Stimulated activated memory B cell treated with anti-CD40 and anti-IgM and Interleukin-4, amounts not matched to agents 10 μg/mL and 1 μg/mL and 100 μg/mL, for 72 hours (primary cell): ENCODE results near the gene PNMA6E.
"Not testable (repeated sequence)": the region's sequence is repeated elsewhere in the genome, so short reads cannot be mapped to it uniquely, and the experiment has no call there.

Experiments
- ATAC-seq: fragments of 150-1000 bp; cut with Tn5 transposase; 2 replicates; pipeline ENCODE4 v1.10.0; 2021
- H3K27ac Mint-ChIP-seq: one replicate; pipeline ENCODE4 v1.8.0; 2022; ENCODE audit warnings: mild to moderate bottlenecking, mixed read lengths
- H3K27me3 Mint-ChIP-seq: one replicate; pipeline ENCODE4 v1.8.0; 2022; ENCODE audit warnings: mixed read lengths
- H3K36me3 Mint-ChIP-seq: one replicate; pipeline ENCODE4 v1.8.0; 2022; ENCODE audit warnings: mixed read lengths
- H3K4me1 Mint-ChIP-seq: one replicate; pipeline ENCODE4 v1.8.0; 2022; ENCODE audit warnings: mixed read lengths
- H3K4me3 Mint-ChIP-seq: one replicate; pipeline ENCODE4 v1.8.0; 2022; ENCODE audit warnings: mild to moderate bottlenecking, moderate library complexity, mixed read lengths
- H3K9me3 Mint-ChIP-seq: one replicate; pipeline ENCODE4 v1.8.0; 2022; ENCODE audit warnings: mixed read lengths

PNMA6E gene

DNA sequence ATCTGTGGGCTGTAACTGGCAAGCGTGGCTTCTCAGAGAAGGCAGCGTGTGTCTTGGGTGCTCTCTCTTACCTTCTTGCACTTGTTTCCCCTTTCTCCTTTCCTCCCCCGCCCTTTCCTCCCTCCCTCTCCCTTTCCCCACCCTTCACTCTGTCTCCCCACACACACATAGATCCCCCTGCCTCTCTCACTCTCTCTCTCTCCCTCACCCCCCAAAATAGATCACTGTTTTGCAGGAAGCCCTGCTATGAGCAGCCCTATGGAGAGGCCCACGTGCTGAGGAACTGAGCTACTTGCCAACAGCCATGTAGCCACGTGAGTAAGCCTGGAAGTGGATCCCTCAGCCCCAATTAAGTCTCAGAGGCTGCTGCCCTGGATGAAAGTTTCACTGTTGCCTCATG lies 4.3 kb upstream of the PNMA6E start:
- no peak overlapping the region for H3K4me3 Mint-ChIP-seq
- no peak overlapping the region for H3K27ac Mint-ChIP-seq
- no peaks in the 10 kb centered on the region for H3K4me1 Mint-ChIP-seq
- H3K27me3 Mint-ChIP-seq = no peaks in the 10 kb centered on the region
- H3K36me3 Mint-ChIP-seq = no peaks in the 10 kb centered on the region
- H3K9me3 Mint-ChIP-seq = no peaks in the 10 kb centered on the region
- ATAC-seq = no peak

DNA sequence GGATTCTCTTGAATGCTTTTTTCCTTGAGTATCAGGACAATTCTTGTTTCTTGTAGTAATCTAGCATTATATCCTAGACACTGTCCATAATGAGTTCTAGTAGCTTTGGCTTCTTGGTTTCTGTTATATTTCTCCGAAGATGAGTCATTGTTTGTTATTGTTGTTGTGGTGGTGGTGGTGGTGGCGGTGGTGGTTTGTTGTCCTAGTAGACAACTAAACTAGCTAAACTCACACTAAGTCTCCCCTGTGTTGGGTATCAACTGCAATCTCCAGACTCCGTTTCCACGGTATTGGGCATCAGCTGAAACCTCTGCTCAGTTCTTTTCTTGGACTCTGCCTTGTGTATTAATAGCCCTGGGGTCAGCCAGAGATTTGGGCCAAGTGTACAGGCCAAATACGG lies 3.2 kb upstream of the PNMA6E start:
- H3K9me3 Mint-ChIP-seq, H3K4me1 Mint-ChIP-seq, H3K27ac Mint-ChIP-seq, H3K4me3 Mint-ChIP-seq, ATAC-seq, H3K36me3 Mint-ChIP-seq, H3K27me3 Mint-ChIP-seq: not testable (repeated sequence)

DNA sequence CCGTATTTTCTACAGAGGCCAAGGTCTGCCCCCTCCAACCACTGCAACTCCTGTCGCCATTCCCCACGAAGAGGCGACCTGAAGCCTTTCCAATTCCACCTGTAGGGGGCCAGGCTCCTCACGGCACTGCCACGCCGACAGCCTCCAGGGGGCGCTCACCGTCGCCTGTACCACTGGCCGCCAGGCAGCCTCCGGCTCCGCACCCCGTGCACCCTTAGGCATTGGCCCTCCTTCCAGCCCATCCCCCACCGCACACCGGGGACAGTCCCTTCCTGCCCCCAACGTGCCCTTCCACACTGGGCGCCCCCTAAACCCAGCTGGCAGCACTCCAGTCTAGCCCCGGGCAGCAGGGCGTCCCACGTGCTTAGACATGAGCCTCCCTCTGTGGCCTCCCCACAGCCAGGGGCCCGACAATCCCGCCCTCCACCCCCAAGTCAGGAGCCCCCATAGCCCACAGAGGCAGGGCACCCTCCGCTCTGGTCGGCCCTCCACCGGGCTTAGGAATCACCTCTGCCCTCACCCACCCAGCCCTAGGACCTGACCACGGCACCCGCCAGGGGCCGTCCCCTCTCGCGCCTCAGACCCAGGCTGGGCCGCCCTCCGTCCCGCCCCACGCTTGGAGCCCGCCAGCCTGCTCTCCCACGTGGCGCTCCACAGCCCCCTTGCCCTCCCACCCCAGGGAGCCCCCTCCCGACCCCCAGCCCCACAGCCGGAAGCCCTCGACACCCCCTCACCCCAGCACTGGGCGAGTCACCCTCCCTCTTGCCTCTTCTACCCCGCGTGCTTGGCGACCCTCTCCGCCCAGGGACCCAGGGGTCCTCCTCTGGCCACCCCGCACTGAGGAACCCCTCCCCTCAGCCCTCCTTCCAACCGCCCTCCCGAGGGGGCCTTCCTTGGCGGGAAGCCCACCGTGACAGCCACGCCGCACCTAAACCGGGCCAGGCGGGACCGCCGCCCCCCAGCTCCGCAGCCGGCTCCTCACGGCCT lies 711 bp downstream of the PNMA6E start:
- Mint-ChIP-seq H3K27me3 (no peaks in the 10 kb centered on the region), H3K4me3 (peak overlapping the region; percentile 7), H3K9me3 (no peaks in the 10 kb centered on the region), H3K4me1 (no peaks in the 10 kb centered on the region), H3K27ac (no peak overlapping the region), H3K36me3 (no peaks in the 10 kb centered on the region)
- peak; percentile 57 for ATAC-seq

DNA sequence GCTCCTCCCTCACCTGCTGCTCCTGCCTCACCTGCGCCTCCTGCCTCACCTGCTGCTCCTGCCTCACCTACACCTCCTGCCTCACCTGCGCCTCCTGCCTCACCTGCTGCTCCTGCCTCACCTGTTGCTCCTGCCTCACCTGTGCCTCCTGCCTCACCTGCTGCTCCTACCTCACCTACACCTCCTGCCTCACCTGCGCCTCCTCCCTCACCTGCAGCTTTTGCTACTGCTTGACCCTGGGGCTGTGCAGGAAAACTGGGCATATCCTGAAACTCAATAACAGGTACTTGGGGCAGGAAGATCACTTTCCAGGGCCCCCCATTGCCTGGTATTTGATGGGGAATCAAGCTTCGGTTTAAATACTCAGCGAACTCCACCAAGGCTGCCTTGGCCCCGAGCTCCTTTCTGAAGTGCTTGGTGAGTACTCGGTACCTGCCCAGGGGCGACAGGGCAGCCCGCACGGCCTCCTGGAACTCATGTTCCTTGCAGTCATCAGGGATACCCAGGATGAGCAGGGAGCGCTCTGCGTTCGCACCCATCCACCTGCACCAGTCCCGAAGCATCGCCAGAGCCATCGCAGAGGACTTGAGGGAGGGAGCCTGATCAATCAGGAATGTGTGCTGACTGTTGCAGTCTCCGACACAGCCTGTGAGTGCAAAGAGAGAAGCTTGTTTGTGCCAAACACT lies 2.7 kb downstream of the PNMA6E start:
- Mint-ChIP-seq H3K27ac (no peak overlapping the region), H3K4me1 (no peaks in the 10 kb centered on the region), H3K36me3 (no peaks in the 10 kb centered on the region), H3K27me3 (no peaks in the 10 kb centered on the region), H3K4me3 (no peak overlapping the region), H3K9me3 (no peaks in the 10 kb centered on the region)
- no peak for ATAC-seq

DNA sequence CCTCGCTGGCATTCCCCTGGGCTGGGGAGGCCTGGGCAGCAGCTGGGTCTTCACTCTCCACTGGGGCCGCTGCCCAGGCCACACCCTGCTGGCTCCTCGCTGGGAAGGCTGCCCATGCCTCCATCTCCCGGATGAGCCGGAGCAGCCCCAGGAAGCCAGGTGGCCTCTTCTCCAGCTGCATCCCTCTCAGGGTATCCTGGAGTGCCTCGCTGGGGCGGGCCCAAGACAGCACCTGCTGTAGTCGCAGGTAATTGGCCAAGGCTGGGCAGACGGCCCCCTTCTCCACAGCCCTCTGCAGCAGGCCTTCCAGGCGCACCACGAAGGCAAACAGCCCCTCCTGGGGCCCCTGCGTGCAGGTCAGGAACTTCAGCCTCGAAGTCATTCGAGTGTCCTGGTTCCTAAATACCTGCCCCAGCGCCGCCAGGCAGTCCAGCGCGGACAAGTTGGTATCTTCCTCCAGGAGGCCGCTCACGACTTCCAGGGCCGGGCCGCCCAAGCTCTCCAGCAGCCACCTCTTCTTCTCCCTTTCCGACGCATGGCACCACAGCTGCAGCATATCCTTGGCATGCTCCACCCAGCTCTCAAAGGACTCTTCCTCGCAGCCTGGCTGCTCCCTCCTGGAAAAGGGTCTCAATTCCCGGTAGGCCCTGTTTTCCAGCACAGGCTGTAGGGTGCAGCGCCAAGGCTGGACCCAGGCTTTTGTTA lies 3.7 kb downstream of the PNMA6E start:
- Mint-ChIP-seq H3K4me3 (no peak overlapping the region), H3K27ac (no peak overlapping the region), H3K9me3 (no peaks in the 10 kb centered on the region), H3K4me1 (no peaks in the 10 kb centered on the region), H3K36me3 (no peaks in the 10 kb centered on the region), H3K27me3 (no peaks in the 10 kb centered on the region)
- ATAC-seq = no peak

DNA sequence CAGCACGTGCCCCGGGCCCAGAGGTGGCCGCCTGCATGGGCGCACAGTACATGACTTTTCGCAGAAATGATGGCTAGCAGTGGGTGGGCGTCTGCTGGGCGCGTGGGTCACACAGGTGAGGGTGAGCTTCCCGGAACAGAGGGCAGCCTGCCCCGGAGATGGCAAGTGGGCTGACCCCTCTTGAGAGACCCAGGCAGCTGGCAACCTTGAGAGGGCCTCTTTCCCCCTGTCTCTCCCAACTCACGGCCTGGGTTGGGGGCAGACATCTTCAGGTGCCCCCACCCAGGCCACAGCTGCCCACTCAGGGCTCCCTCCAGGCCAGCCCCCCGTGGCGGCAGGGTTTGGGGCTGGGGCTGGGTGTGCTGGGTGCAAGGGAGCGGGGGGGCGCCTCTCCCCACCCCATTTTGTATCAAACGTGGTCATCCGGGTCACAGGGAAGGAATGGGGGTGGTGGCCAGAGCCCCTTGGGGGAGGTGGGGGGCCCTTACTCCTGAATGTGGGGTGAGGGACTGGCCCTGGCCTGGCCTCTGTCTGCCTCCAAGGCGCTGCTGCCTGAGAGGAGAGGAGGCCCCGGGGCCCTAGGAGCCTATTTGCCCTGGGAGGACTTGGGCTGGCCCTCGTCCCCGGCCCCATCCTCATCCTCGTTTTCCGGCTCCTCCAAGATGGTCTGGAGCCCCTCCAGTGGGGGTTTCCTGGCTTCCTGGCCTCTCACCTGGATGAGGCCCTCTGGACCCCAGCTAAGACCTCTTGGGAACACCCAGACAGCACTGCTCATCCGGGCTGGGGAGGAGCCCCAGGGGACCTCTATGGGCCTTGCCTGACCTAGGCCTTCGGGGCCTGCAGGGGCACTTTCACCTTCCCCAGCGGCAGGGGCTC lies 4.6 kb downstream of the PNMA6E start:
- Mint-ChIP-seq H3K27me3 (no peaks in the 10 kb centered on the region), H3K9me3 (no peaks in the 10 kb centered on the region), H3K4me3 (no peak overlapping the region), H3K4me1 (no peaks in the 10 kb centered on the region), H3K27ac (no peak overlapping the region), H3K36me3 (no peaks in the 10 kb centered on the region)
- no peak for ATAC-seq

DNA sequence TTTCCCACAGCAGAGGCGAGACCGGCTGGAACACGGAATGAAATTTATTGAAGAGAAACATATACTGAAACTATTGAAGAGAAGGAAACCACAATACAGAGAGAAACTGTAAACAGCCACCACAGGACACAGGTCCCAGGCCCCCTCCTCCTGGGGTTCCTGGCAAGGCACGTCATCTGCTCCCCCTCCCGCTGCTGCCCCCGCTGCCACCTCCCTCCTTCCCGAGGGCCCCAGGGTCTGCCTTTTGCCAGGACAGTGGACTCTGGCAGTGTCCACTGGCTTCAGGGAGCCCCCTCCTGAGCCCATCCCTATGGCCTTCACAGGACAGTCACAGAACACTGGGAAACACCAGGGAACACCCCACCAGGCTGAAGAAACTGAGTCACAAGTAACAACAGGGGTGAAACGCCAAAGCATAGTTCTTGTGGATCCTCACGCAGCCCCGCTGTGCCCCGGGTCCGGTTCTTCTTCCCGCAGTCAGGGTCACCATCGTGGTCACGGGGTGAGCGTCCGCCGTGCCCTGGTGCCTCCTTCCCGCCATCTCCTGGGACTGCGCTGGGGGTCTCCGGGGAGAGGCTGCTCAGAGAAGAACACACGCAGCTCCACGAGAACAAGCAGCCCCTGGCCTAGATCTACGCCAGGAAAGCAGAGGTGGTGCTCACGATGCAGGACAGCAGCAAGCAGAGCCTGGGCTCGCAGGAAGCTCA lies 5.4 kb downstream of the PNMA6E start:
- no peaks in the 10 kb centered on the region for H3K36me3 Mint-ChIP-seq
- no peaks in the 10 kb centered on the region for H3K9me3 Mint-ChIP-seq
- H3K4me1 Mint-ChIP-seq = no peaks in the 10 kb centered on the region
- H3K4me3 Mint-ChIP-seq = no peak overlapping the region
- no peaks in the 10 kb centered on the region for H3K27me3 Mint-ChIP-seq
- no peak overlapping the region for H3K27ac Mint-ChIP-seq
- ATAC-seq = no peak

DNA sequence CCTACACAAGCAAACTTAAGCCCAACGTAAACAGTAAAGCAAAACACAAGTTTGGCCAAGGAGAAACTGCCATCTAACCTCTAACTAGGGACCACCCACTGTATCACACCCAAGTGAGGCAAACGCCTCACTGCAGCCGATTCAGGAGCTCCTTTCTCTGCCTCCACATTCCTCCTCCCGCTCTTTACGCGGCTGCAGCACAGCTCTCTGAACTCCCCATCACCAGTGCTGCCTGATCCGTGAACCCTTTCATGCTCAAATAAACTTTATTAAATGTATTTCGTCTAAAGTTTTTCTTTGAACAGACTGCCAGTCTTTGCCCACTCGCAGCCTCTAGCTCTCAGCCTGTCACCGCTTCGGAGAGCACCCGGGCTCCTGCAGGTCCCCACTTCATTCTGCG lies 6.5 kb downstream of the PNMA6E start:
- no peak for ATAC-seq
- H3K36me3 Mint-ChIP-seq = no peaks in the 10 kb centered on the region

DNA sequence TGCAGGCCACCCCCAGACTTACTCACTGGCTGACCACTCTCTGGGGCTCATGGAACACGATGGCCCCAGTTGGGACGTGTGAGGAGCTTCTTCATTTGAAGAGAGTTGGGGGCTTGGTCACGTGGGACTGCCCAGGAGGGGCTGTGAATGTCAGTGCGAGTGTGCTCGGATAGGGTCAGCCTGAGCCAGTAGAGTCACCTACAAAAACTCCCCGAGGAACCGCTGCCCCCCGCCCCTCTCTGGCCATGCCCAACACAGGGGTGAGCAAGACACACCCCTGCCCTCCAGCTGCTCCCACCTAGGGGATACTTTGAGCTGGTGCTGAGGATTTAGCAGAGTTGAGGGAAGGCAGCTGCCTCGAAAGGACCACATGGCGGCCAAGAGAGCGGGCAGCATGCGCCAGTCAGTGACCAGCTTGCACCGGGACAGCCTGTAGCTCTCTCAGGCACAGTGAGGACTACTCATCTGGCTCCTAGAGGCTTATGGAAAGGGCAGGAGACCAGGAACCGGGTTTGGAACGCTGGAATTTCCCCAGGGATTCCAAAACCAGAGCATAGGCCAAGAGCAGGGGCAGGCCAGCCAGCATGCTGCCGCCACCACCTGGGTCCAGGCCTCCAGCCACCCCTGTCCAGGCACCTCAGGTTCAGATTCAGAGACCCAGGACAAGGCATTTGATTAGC lies 8.4 kb downstream of the PNMA6E start:
- no peak for ATAC-seq
- Mint-ChIP-seq H3K4me3 (no peak overlapping the region), H3K27ac (no peak overlapping the region)

More for the DNA sequence above, 6.5 kb downstream of the PNMA6E start:
- H3K27me3 Mint-ChIP-seq = no peaks in the 10 kb centered on the region
- H3K27ac Mint-ChIP-seq = no peak overlapping the region
- H3K9me3 Mint-ChIP-seq = no peaks in the 10 kb centered on the region
- H3K4me1 Mint-ChIP-seq = no peaks in the 10 kb centered on the region
- H3K4me3 Mint-ChIP-seq = no peak overlapping the region

DNA sequence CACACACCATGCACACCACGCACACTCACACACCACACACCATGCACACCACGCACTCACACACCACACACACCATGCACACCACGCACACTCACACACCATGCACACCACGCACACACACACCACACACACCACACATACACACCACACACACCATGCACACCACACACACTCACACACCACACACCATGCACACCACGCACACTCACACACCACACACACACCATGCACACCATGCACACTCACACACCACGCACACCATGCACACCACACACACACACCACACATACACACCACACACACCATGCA lies 11.7 kb downstream of the PNMA6E start:
- not testable (repeated sequence) for H3K36me3 Mint-ChIP-seq, H3K27me3 Mint-ChIP-seq, H3K9me3 Mint-ChIP-seq, H3K27ac Mint-ChIP-seq, H3K4me1 Mint-ChIP-seq, ATAC-seq, H3K4me3 Mint-ChIP-seq

More for the DNA sequence above, 8.4 kb downstream of the PNMA6E start:
- H3K36me3 Mint-ChIP-seq = no peaks in the 10 kb centered on the region
- no peaks in the 10 kb centered on the region for H3K9me3 Mint-ChIP-seq
- no peaks in the 10 kb centered on the region for H3K4me1 Mint-ChIP-seq
- no peaks in the 10 kb centered on the region for H3K27me3 Mint-ChIP-seq

DNA sequence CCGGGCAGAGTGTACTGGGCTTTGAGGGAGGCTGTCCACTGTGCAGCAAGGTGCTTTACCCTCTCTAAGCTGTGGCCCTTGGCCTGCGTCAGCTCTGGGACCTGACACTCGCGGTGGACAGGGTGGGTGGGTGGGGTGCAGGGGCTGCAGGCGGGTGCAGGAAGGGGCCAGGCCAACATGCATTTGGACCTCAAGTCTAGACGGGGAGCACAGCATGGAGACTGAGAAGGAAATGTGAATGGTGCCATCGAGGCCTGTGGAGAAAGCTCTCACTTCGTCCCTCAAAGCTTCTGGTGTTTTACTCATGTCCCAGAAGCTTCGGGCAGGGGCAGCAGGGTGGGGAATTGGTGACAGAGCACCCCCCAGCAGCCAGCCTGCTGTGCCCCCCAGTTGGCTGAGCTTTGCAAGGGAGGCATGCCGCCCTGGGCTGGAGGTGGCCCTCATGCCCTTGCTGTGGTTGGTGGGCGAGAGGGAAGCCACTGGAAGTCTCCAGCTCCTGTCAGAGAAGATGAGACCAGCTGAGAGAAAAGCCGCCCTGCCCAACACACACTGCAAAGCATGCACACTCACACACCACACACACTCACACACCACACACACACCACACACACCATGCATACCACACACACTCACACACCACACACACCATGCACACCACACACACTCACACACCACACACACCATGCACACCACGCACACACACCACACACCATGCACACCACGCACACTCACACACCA lies 12.3 kb downstream of the PNMA6E start:
- H3K9me3 Mint-ChIP-seq = no peaks in the 10 kb centered on the region
- no peaks in the 10 kb centered on the region for H3K36me3 Mint-ChIP-seq
- no peak for ATAC-seq
- no peak overlapping the region for H3K27ac Mint-ChIP-seq
- no peaks in the 10 kb centered on the region for H3K27me3 Mint-ChIP-seq
- H3K4me3 Mint-ChIP-seq = no peak overlapping the region
- H3K4me1 Mint-ChIP-seq = no peaks in the 10 kb centered on the region

DNA sequence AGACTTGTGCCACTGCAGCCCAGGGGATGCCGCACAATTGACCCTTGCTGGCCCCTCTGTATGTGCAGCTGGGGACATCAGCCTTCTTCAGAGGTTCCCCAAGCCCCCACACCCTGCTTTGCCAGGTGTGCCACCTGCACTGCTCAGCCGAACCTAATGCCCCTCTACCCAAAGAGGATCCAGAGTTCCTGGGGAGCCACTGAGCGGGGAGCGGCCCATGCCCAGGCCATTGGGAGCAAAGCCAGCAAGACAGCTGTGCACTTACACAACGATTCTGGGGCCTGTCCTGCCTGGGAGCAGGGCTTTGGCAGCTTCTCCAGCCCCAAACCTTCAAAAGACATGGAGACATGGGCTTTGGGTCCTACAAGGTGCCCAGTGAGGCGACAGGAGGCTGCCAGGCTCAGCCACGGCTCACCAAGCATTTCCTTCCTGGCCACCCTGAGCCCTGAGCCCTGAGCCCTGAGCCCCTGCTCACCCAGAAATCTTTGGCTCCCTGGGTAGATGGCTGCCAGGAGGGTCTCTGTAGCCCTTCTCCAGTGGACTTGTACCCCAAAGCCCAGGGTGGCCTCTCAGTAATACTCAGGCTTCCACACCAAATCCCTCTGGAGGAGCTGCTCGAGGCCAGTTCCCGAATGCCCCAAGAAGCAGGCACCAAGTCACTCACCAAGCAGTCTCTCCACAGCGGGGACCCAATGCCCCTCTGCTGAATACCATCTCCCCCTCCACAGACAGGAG lies 13.0 kb downstream of the PNMA6E start:
- Mint-ChIP-seq H3K36me3 (no peaks in the 10 kb centered on the region), H3K27me3 (no peaks in the 10 kb centered on the region), H3K27ac (no peak overlapping the region), H3K9me3 (no peaks in the 10 kb centered on the region), H3K4me3 (no peak overlapping the region), H3K4me1 (no peaks in the 10 kb centered on the region)
- ATAC-seq = no peak

DNA sequence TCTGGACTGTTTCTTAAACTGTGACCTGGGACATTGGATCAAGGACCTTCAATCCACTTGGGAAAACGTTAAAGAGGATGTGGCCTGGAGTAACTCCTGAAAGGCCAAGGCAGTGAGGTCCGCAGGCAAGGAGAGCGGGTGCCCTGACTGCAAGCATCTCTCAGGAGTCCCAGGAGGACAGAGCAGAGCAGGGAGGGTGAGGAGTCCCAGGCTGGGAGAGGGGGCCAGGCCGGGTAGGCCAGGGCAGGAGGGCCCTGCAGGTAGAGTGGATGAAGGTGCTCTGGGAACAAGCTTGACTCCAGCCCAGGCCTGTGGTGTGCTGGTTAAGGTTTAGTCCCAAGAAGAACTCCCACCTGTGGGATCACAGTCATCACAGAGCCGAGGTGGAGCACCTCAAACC lies 13.8 kb downstream of the PNMA6E start:
- ATAC-seq = no peak
- Mint-ChIP-seq H3K27ac (no peak overlapping the region), H3K36me3 (no peaks in the 10 kb centered on the region), H3K4me3 (no peak overlapping the region), H3K4me1 (no peaks in the 10 kb centered on the region), H3K27me3 (no peaks in the 10 kb centered on the region), H3K9me3 (no peaks in the 10 kb centered on the region)
